GM12878 (cell line): ENCODE data around the gene TOP1. TPM values are rescaled to one million over a fixed set of nuclear protein-coding genes. Genes with fewer than 3 reads are reported as not detected.

ENCODE experiments used
- ATAC-seq: fragments of 200-7000 bp; cut with Tn5 transposase; 3 replicates; pipeline ENCODE4 v1.9.1; 2020; ENCODE audit warnings: mild to moderate bottlenecking, moderate library complexity
- BruUV-seq: library from RNA; stranded (reverse); fragments of 400-500 nt; replicated peaks from 2 replicates; lab custom pipeline; 2021; lab: Mats Ljungman, UMichigan
- CTCF ChIA-PET: fragments of 300-600 bp; sonication (Branson Sonifier 250); formaldehyde crosslinking; extraction: SDS; loops from one replicate; lab custom pipeline; 2021; ENCODE audit warnings: inconsistent platforms; lab: Yijun Ruan, JAX
- POLR2A ChIA-PET: fragments of 350-600 bp; formaldehyde crosslinking; extraction: SDS; loops from one replicate; lab custom pipeline; 2021; ENCODE audit warnings: inconsistent platforms; lab: Charles Lee
- RAD21 ChIA-PET: fragments of 300-600 bp; sonication (Branson Sonifier 250); formaldehyde crosslinking; loops from one replicate; lab custom pipeline; 2023; ENCODE audit warnings: antibody characterized with exemption; ENCODE audit not compliant: unreplicated experiment; lab: Charles Lee
- SMC1A ChIA-PET: fragments of 300-600 bp; sonication (Branson Sonifier 250); formaldehyde crosslinking; loops from one replicate; lab custom pipeline; 2023; ENCODE audit not compliant: unreplicated experiment, uncharacterized antibody; lab: Charles Lee
- DNase-seq: peaks from one replicate; pipeline ENCODE4 v3.0.0-alpha.2; 2011; ENCODE audit warnings: low read depth, low spot score
- FAIRE-seq: peaks from 3 replicates; lab custom pipeline; 2011; peaks lifted over from hg19 to GRCh38; lab: Jason Lieb, UNC
- H2AFZ ChIP-seq: 2 replicates; pipeline ENCODE4 v1.6.0; 2011; ENCODE audit warnings: low read depth, low read length, control low read depth; ENCODE audit not compliant: control insufficient read depth
- H3K27ac ChIP-seq: 2 replicates; pipeline ENCODE4 v1.5.1; 2011; ENCODE audit warnings: control low read depth; ENCODE audit not compliant: control insufficient read depth, insufficient read depth
- H3K27me3 ChIP-seq, 2 experiments: replicated peaks in 1 of 2; 2 replicates each; pipeline versions ENCODE4 v1.6.0 to v1.6.1; 2011; ENCODE audit warnings: low read length in 1 of 2; ENCODE audit not compliant: control insufficient read depth in 2 of 2, insufficient read depth in 2 of 2
- H3K36me3 ChIP-seq, 2 experiments: 2 replicates each; pipeline ENCODE4 v1.5.1; 2011; ENCODE audit warnings: low read length in 1 of 2; ENCODE audit not compliant: control insufficient read depth in 2 of 2, insufficient read depth in 2 of 2
- H3K4me1 ChIP-seq: 2 replicates; pipeline ENCODE4 v1.6.1; 2011; ENCODE audit warnings: mild to moderate bottlenecking, low read length, moderate library complexity, mixed read lengths; ENCODE audit not compliant: control insufficient read depth, insufficient read depth
- H3K4me2 ChIP-seq: 2 replicates; pipeline ENCODE4 v1.6.0; 2011; ENCODE audit warnings: control low read depth; ENCODE audit not compliant: control insufficient read depth, insufficient read depth
- H3K4me3 ChIP-seq: fragments of 200-600 bp; sonication (generic); 2 replicates; pipeline ENCODE4 v1.5.1; 2016
- H3K79me2 ChIP-seq: 2 replicates; pipeline ENCODE4 v1.6.0; 2011; ENCODE audit warnings: low read length; ENCODE audit not compliant: control insufficient read depth, insufficient read depth
- H3K9ac ChIP-seq: 2 replicates; pipeline ENCODE4 v1.8.0; 2011; ENCODE audit warnings: low read length, control low read depth, mixed read lengths; ENCODE audit not compliant: control insufficient read depth, insufficient read depth
- H3K9me3 ChIP-seq: replicated peaks from 3 replicates; pipeline ENCODE4 v1.5.1; 2011; ENCODE audit warnings: mild to moderate bottlenecking, low read length; ENCODE audit not compliant: control insufficient read depth, insufficient read depth
- H4K20me1 ChIP-seq: 2 replicates; pipeline ENCODE4 v1.6.0; 2011; ENCODE audit not compliant: control insufficient read depth, insufficient read depth
- CBFB ChIP-seq: IDR thresholded peaks from 2 replicates; pipeline ENCODE4 v1.6.1; 2016; ENCODE audit warnings: antibody characterized with exemption, low read depth
- CHD2 ChIP-seq: IDR thresholded peaks from 2 replicates; pipeline ENCODE4 v1.6.1; 2011; ENCODE audit warnings: low read depth, low read length, improper control_type of control experiment, borderline replicate concordance
- EP300 ChIP-seq, 2 experiments: fragments of 150-350 bp in 1 of 2; IDR thresholded peaks; 2 replicates each; pipeline ENCODE4 v1.6.1; 2011 to 2012; ENCODE audit warnings: low read depth in 2 of 2, low read length in 2 of 2, borderline replicate concordance in 1 of 2, improper control_type of control experiment in 1 of 2, inconsistent platforms in 1 of 2; ENCODE audit not compliant: control insufficient read depth in 1 of 2
- ETV6 ChIP-seq, 2 experiments: fragments of 450-650 bp in 1 of 2; IDR thresholded peaks in 1 of 2; conservative IDR thresholded peaks in 1 of 2; 2 replicates each; pipeline ENCODE4 v1.6.1; 2014; ENCODE audit warnings: antibody characterized with exemption in 1 of 2, borderline replicate concordance in 1 of 2, low read depth in 1 of 2, mild to moderate bottlenecking in 1 of 2, moderate library complexity in 1 of 2
- FOXM1 ChIP-seq: IDR thresholded peaks from 2 replicates; pipeline ENCODE4 v1.6.1; 2012; ENCODE audit warnings: low read depth, mild to moderate bottlenecking, inconsistent platforms, low read length, moderate library complexity
- IKZF1 ChIP-seq: fragments of 450-650 bp; conservative IDR thresholded peaks from 2 replicates; pipeline ENCODE4 v1.6.1; 2017; ENCODE audit warnings: antibody characterized with exemption, mild to moderate bottlenecking
- MEF2A ChIP-seq: IDR thresholded peaks from 2 replicates; pipeline ENCODE4 v1.6.1; 2011; ENCODE audit warnings: low read depth, mild to moderate bottlenecking, low read length, moderate library complexity; ENCODE audit not compliant: insufficient read depth
- MEF2B ChIP-seq: fragments of 450-650 bp; IDR thresholded peaks from 2 replicates; pipeline ENCODE4 v1.6.1; 2018; ENCODE audit warnings: mild to moderate bottlenecking, moderate library complexity; ENCODE audit not compliant: partially characterized antibody, poor library complexity, severe bottlenecking
- MYB ChIP-seq: fragments of 150-350 bp; IDR thresholded peaks from 2 replicates; pipeline ENCODE4 v1.6.1; 2014; ENCODE audit warnings: mild to moderate bottlenecking, low read depth, low read length, borderline replicate concordance
- PML ChIP-seq: IDR thresholded peaks from 2 replicates; pipeline ENCODE4 v1.6.1; 2012; ENCODE audit warnings: low read length, inconsistent platforms
- RELA ChIP-seq: fragments of 450-650 bp; IDR thresholded peaks from 2 replicates; pipeline ENCODE4 v1.8.0; 2014; ENCODE audit warnings: borderline replicate concordance; ENCODE audit not compliant: partially characterized antibody
- SMARCA5 ChIP-seq: fragments of 450-650 bp; IDR thresholded peaks from 2 replicates; pipeline ENCODE4 v1.6.1; 2017; ENCODE audit warnings: mild to moderate bottlenecking
- ZNF217 ChIP-seq: fragments of 450-650 bp; IDR thresholded peaks from 2 replicates; pipeline ENCODE4 v1.6.1; 2017; ENCODE audit warnings: antibody characterized with exemption, mild to moderate bottlenecking
- ZNF24 ChIP-seq: fragments of 450-650 bp; IDR thresholded peaks from 2 replicates; pipeline ENCODE4 v1.6.1; 2017; ENCODE audit warnings: antibody characterized with exemption, mild to moderate bottlenecking
- WGBS: methylation state at CpG from one replicate; pipeline ENCODE4 v1.1.6; 2016; ENCODE audit warnings: low lambda C conversion rate; ENCODE audit not compliant: insufficient replicate concordance, insufficient coverage; ENCODE audit errors: missing lambda C conversion rate; 5-methylcytosine and 5-hydroxymethylcytosine counted together
- in situ Hi-C: fragments of 300-500 bp; cut with MboI; formaldehyde crosslinking; loops from 9 replicates; pipeline ENCODE4 v1.14.3; 2018; ENCODE audit warnings: mixed read lengths
- intact Hi-C: fragments of 100-400 bp; cut with micrococcal nuclease; formaldehyde crosslinking; loops from one replicate; pipeline ENCODE4 v1.14.2; 2022; ENCODE audit not compliant: unreplicated experiment
- polyA plus RNA-seq, 11 experiments: library from polyadenylated mRNA; depleted of rRNA in 4 of 11; unstranded in 6 of 11; stranded (reverse) in 5 of 11; fragments of >200 nt; fragmentation: Nextera tagmentation in 4 of 11; fragmentation: Illumina TruSeq in 1 of 11; extraction: Ambion mirVana in 4 of 11; extraction: Trizol in 1 of 11; gene quantifications; 1 replicate in 1 of 11; 2 replicates in 10 of 11; pipeline versions ENCODE4 v1.2.1 to v1.2.3, GENCODE V29; 2011 to 2016; ENCODE audit warnings: inconsistent platforms in 2 of 11, missing spikeins in 2 of 11, low read depth in 1 of 11
- total RNA-seq, 4 experiments: library from RNA; depleted of rRNA in 3 of 4; stranded (reverse); fragments of >200 nt in 3 of 4; fragmentation: Illumina TruSeq in 1 of 4; extraction: Trizol in 1 of 4; gene quantifications; 2 replicates each; pipeline versions ENCODE4 v1.2.1 to v1.2.3, GENCODE V29; 2013 to 2021
- TF ChIP-seq, protein P1 (sequence below): IDR thresholded peaks from 2 replicates; pipeline ENCODE4 v1.6.1; 2011; ENCODE audit warnings: low read depth, low read length, improper control_type of control experiment, borderline replicate concordance
- TF ChIP-seq, protein P2 (sequence below): fragments of 450-650 bp; IDR thresholded peaks from 2 replicates; pipeline ENCODE4 v1.6.1; 2016; ENCODE audit warnings: mild to moderate bottlenecking
- TF ChIP-seq, protein P3 (sequence below): fragments of 150-350 bp; IDR thresholded peaks from 2 replicates; pipeline ENCODE4 v1.6.1; 2014; ENCODE audit warnings: mild to moderate bottlenecking, low read depth, low read length

Gene TOP1
- total and polyA plus RNA-seq, 10 of the 15 experiments (the other 5 are each of a cell fraction or from before 2014, with no cell fraction given): 21.5 to 128 (median 47.3) TPM

DNA sequence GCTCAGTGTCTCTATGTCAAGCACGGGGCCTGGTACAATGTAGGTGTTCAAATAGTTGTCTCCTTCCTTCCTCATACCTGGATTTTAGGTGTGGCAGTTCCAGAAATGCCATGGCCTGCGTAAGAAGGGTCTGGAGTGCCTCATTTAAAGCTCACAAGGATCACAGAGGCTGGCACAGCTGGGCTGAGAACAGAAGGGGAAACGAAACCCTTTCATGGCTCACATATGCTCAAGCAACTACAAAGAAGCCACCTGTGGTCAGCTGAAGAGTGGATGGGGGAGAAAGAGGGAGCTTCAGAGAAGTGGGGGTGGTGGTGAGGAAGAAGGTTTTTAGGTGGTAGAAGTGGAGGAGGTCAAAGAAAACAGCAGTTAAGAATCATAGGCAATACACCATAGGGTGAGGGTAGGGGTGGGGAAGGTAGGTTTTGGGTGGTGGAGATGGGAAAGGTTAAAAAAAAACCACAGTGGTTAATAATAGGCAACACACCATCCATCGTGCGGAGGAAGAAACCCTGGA, 17.0 kb upstream of the TOP1 start:
- Histone ChIP-seq H2AFZ (peak overlapping the region; percentile 65), H3K4me1 (peaks cover 44% of the 10 kb centered on the region), H3K27ac (peak overlapping the region; percentile 91), H3K27me3 (no peaks in the 10 kb centered on the region), H3K4me2 (peak overlapping the region; percentile 90), H4K20me1 (no peaks in the 10 kb centered on the region), H3K36me3 (no peaks in the 10 kb centered on the region), H3K9ac (peak overlapping the region; percentile 59), H3K4me3 (peak overlapping the region; percentile 38), H3K9me3 (no peaks in the 10 kb centered on the region; the same call in 2 of the 3 replicates), H3K79me2 (no peaks in the 10 kb centered on the region)
- SMC1A ChIA-PET: interaction anchor here (0.6 to 10.3 kb wide), 25 partner anchors 9 to 213 kb away, joined by 3 to 333 read pairs (median 4); partner anchors contain the start of gene TOP1
- 0% methylated on average over 5 of the region's 5 CpGs for WGBS
- RAD21 ChIA-PET: interaction anchor here (1.0 to 8.6 kb wide), 14 partner anchors 17 to 123 kb away, joined by 3 to 187 read pairs (median 7); partner anchors contain the start of gene TOP1
- ATAC-seq (peak; percentile 95), DNase-seq (peak; percentile 95), FAIRE-seq (peak; percentile 96)
- intact Hi-C loops: loop anchor here (1.0 kb wide), 1 partner anchor 20 kb away; no protein-coding TSS in a partner anchor
- in situ Hi-C loops: no loop called here
- CTCF ChIA-PET: interaction anchor here (0.7 to 11.1 kb wide), 16 partner anchors 10 to 681 kb away, joined by 3 to 256 read pairs (median 6); no protein-coding TSS in a partner anchor
- POLR2A ChIA-PET: interaction anchor here (0.6 to 6.1 kb wide), 12 partner anchors 9 to 46 kb away, joined by 3 to 106 read pairs (median 6); no protein-coding TSS in a partner anchor
- no TSS peak for BruUV-seq
- TF ChIP-seq MYB (no peak), SMARCA5 (peak; percentile 19; the same call in 1 of the 2 replicates), EP300 (IDR thresholded peaks at IDR 0.05; ENCODE audit: borderline replicate concordance in 1 of 2, control insufficient read depth in 1 of 2, low read depth in 2 of 2, low read length in 2 of 2) (peak; percentile 83 to 88), CBFB (peak; percentile 87), ZNF24 (0 out of 2 replicates have a peak, but pooled peaks have one; percentile 23), FOXM1 (peak; percentile 85), RELA (peak; percentile 6), ETV6 (conservative IDR thresholded peaks at IDR 0.05 in 1 of 2, IDR thresholded peaks at IDR 0.05 in 1 of 2; ENCODE audit: borderline replicate concordance in 1 of 2, low read depth in 1 of 2) (peak in 1 of 2 experiments; percentile 73; a peak in 2 of 4 replicates), PML (0 out of 2 replicates have a peak, but pooled peaks have one; percentile 25), MEF2A (0 out of 2 replicates have a peak, but pooled peaks have one; percentile 61), ZNF217 (no peak), CHD2 (peak; percentile 83), MEF2B (peak; percentile 60), IKZF1 (peak; percentile 95)
- TF ChIP-seq, protein P1, sequence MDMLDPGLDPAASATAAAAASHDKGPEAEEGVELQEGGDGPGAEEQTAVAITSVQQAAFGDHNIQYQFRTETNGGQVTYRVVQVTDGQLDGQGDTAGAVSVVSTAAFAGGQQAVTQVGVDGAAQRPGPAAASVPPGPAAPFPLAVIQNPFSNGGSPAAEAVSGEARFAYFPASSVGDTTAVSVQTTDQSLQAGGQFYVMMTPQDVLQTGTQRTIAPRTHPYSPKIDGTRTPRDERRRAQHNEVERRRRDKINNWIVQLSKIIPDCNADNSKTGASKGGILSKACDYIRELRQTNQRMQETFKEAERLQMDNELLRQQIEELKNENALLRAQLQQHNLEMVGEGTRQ: no peak; the same call in 1 of the 2 replicates
- TF ChIP-seq, protein P2, sequence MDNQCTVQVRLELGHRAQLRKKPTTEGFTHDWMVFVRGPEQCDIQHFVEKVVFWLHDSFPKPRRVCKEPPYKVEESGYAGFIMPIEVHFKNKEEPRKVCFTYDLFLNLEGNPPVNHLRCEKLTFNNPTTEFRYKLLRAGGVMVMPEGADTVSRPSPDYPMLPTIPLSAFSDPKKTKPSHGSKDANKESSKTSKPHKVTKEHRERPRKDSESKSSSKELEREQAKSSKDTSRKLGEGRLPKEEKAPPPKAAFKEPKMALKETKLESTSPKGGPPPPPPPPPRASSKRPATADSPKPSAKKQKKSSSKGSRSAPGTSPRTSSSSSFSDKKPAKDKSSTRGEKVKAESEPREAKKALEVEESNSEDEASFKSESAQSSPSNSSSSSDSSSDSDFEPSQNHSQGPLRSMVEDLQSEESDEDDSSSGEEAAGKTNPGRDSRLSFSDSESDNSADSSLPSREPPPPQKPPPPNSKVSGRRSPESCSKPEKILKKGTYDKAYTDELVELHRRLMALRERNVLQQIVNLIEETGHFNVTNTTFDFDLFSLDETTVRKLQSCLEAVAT: peak; percentile 87
- TF ChIP-seq, protein P3, sequence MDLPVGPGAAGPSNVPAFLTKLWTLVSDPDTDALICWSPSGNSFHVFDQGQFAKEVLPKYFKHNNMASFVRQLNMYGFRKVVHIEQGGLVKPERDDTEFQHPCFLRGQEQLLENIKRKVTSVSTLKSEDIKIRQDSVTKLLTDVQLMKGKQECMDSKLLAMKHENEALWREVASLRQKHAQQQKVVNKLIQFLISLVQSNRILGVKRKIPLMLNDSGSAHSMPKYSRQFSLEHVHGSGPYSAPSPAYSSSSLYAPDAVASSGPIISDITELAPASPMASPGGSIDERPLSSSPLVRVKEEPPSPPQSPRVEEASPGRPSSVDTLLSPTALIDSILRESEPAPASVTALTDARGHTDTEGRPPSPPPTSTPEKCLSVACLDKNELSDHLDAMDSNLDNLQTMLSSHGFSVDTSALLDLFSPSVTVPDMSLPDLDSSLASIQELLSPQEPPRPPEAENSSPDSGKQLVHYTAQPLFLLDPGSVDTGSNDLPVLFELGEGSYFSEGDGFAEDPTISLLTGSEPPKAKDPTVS: no peak
